ENCODE data around the gene PLRG1. TPM values are rescaled to one million over a fixed set of nuclear protein-coding genes. Genes with fewer than 3 reads are reported as not detected.

Gene PLRG1
- polyA plus RNA-seq, 1 donor (not counting 4 experiments of a cell fraction or from before 2014, with no cell fraction given), result 132 TPM

DNA sequence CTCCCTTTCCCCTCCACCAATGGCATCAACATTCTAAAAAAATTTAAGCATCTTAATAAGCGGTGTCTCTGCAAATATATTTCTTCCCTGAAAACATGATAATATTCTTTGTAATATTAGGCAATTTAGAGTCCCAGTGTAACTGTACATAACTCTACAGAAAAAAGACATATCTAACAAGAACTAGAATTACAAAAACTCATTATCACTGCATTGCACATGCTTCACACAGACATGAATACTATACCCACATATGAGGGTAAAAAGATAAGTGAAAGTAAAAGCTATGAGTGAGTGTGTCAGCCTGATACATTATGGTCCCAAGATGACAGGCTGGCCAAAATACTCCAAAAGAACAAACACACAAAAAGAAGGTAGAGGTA is 10.2 kb upstream of the PLRG1 start:
- Histone ChIP-seq H3K4me3 (ENCODE audit: control insufficient read depth in 2 of 3, extremely low read depth in 1 of 3, insufficient read depth in 2 of 3, low read depth in 1 of 3, low read length in 3 of 3) (no peak overlapping the region), H3K27ac (ENCODE audit: control insufficient read depth, insufficient read depth, low read length) (no peak overlapping the region), H3K27me3 (ENCODE audit: control insufficient read depth, extremely low read depth, insufficient read depth, low read length) (no peaks in the 10 kb centered on the region), H3K9me1 (ENCODE audit: control insufficient read depth, extremely low read depth, insufficient read depth, low read length) (no peaks in the 10 kb centered on the region), H3K36me3 (ENCODE audit: control insufficient read depth in 2 of 2, extremely low read depth in 1 of 2, insufficient read depth in 2 of 2, low read length in 2 of 2) (no peaks in the 10 kb centered on the region), H3K9ac (ENCODE audit: control insufficient read depth, extremely low read depth, insufficient read depth, low read length) (no peak overlapping the region), H3K9me3 (ENCODE audit: control insufficient read depth, low read depth, low read length) (no peaks in the 10 kb centered on the region), H4K20me1 (ENCODE audit: control insufficient read depth, extremely low read depth, insufficient read depth, low read length) (no peaks in the 10 kb centered on the region), H3K4me2 (ENCODE audit: control insufficient read depth, extremely low read depth, insufficient read depth, low read depth, low read length) (no peak overlapping the region), H3K4me1 (ENCODE audit: control insufficient read depth, extremely low read depth, insufficient read depth, low read length) (no peaks in the 10 kb centered on the region), H3K79me2 (ENCODE audit: control insufficient read depth, insufficient read depth, low read length) (no peaks in the 10 kb centered on the region), H2AFZ (ENCODE audit: control insufficient read depth, low read length) (no peak overlapping the region)
- dilution Hi-C loops (cut with MboI; ENCODE audit: extremely low pct_ligation_motif_present, low sequenced_read_pairs), result no loop called here
- no peak for FAIRE-seq
- TF ChIP-seq, protein P1, sequence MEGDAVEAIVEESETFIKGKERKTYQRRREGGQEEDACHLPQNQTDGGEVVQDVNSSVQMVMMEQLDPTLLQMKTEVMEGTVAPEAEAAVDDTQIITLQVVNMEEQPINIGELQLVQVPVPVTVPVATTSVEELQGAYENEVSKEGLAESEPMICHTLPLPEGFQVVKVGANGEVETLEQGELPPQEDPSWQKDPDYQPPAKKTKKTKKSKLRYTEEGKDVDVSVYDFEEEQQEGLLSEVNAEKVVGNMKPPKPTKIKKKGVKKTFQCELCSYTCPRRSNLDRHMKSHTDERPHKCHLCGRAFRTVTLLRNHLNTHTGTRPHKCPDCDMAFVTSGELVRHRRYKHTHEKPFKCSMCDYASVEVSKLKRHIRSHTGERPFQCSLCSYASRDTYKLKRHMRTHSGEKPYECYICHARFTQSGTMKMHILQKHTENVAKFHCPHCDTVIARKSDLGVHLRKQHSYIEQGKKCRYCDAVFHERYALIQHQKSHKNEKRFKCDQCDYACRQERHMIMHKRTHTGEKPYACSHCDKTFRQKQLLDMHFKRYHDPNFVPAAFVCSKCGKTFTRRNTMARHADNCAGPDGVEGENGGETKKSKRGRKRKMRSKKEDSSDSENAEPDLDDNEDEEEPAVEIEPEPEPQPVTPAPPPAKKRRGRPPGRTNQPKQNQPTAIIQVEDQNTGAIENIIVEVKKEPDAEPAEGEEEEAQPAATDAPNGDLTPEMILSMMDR (optimal IDR thresholded peaks at IDR 0.05 in 1 of 3, IDR thresholded peaks at IDR 0.05 in 1 of 3, conservative IDR thresholded peaks at IDR 0.05 in 1 of 3; ENCODE audit: extremely low read depth in 1 of 3, insufficient read depth in 2 of 3, low read length in 3 of 3), result no peak
- no peak for TF ChIP-seq EZH2 (IDR thresholded peaks at IDR 0.05; ENCODE audit: low read length)
- no peak for DNase-seq (ENCODE audit: low read depth, low spot score)

- Histone ChIP-seq H4K20me1 (ENCODE audit: control insufficient read depth, extremely low read depth, insufficient read depth, low read length) (no peaks in the 10 kb centered on the region), H3K27me3 (ENCODE audit: control insufficient read depth, extremely low read depth, insufficient read depth, low read length) (no peaks in the 10 kb centered on the region), H2AFZ (ENCODE audit: control insufficient read depth, low read length) (no peak overlapping the region), H3K27ac (ENCODE audit: control insufficient read depth, insufficient read depth, low read length) (no peak overlapping the region), H3K4me3 (ENCODE audit: control insufficient read depth in 2 of 3, extremely low read depth in 1 of 3, insufficient read depth in 2 of 3, low read depth in 1 of 3, low read length in 3 of 3) (no peak overlapping the region), H3K9me1 (ENCODE audit: control insufficient read depth, extremely low read depth, insufficient read depth, low read length) (no peaks in the 10 kb centered on the region), H3K79me2 (ENCODE audit: control insufficient read depth, insufficient read depth, low read length) (no peaks in the 10 kb centered on the region), H3K4me1 (ENCODE audit: control insufficient read depth, extremely low read depth, insufficient read depth, low read length) (no peaks in the 10 kb centered on the region), H3K9ac (ENCODE audit: control insufficient read depth, extremely low read depth, insufficient read depth, low read length) (no peak overlapping the region), H3K4me2 (ENCODE audit: control insufficient read depth, extremely low read depth, insufficient read depth, low read depth, low read length) (no peak overlapping the region), H3K36me3 (ENCODE audit: control insufficient read depth in 2 of 2, extremely low read depth in 1 of 2, insufficient read depth in 2 of 2, low read length in 2 of 2) (no peaks in the 10 kb centered on the region), H3K9me3 (ENCODE audit: control insufficient read depth, low read depth, low read length) (no peaks in the 10 kb centered on the region)
- TF ChIP-seq EZH2 (IDR thresholded peaks at IDR 0.05; ENCODE audit: low read length), result no peak
- TF ChIP-seq, protein P1 (optimal IDR thresholded peaks at IDR 0.05 in 1 of 3, IDR thresholded peaks at IDR 0.05 in 1 of 3, conservative IDR thresholded peaks at IDR 0.05 in 1 of 3; ENCODE audit: extremely low read depth in 1 of 3, insufficient read depth in 2 of 3, low read length in 3 of 3), result peak; percentile 64 to 79 (median 71)
- FAIRE-seq (peak; percentile 69), DNase-seq (ENCODE audit: low read depth, low spot score) (no peak)
- dilution Hi-C loops (cut with MboI; ENCODE audit: extremely low pct_ligation_motif_present, low sequenced_read_pairs), result no loop called here
Observed at GRCh38 chr4:154559494-154560418, 9.6 kb upstream of the PLRG1 start.
